Measurements from ENCODE around the gene DCHS1. TPM values are rescaled to one million over a fixed set of nuclear protein-coding genes. Genes with fewer than 3 reads are reported as not detected.

The DCHS1 gene
- total and polyA plus RNA-seq, 2 experiments from 2014 or later = 8.0 to 15.2 TPM

DNA sequence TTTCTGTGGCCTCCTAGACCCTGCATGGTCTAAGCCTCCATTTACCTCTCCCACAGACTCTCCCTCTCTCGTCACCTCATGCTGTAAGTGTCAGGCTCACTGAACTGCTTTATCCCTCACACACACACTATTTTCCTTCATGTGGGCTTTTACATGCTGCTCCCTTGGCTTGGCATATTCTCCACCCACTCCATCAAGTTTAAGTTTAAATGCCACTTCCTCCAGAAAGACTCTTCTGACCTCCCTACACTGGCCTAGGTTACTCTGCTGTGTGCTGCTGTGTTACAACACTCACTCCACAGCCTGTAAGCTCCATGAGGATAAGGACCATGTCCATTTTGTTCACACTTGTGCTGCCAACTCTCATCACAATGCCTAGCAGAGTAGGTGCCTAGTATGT lies 2.5 kb downstream of the DCHS1 start:
- peaks cover 10% of the 10 kb centered on the region for H4K20me1 ChIP-seq (ENCODE audit: insufficient read depth, poor library complexity, severe bottlenecking)
- peak overlapping the region; percentile 86 for H3K4me2 ChIP-seq
- peaks cover 20% of the 10 kb centered on the region for H3K27me3 ChIP-seq
- H3K9me2 ChIP-seq (replicated peaks; ENCODE audit: insufficient read depth) = no peaks in the 10 kb centered on the region
- WGBS (ENCODE audit: low lambda C conversion rate, missing lambda C conversion rate) = 67% methylated on average over 1 of the region's 1 CpG
- no peaks in the 10 kb centered on the region for H3K36me3 ChIP-seq (replicated peaks; ENCODE audit: insufficient read depth, low read depth)
- H3K4me1 ChIP-seq (ENCODE audit: insufficient read depth) = peaks cover 5% of the 10 kb centered on the region
- no peak overlapping the region for H2AFZ ChIP-seq
- TF ChIP-seq EZH2phosphoT487 (IDR thresholded peaks at IDR 0.05; ENCODE audit: low read depth, severe bottlenecking, unreplicated experiment) (no peak), EZH2 (IDR thresholded peaks at IDR 0.05; ENCODE audit: borderline replicate concordance) (no peak)
- TF ChIP-seq, protein P1, sequence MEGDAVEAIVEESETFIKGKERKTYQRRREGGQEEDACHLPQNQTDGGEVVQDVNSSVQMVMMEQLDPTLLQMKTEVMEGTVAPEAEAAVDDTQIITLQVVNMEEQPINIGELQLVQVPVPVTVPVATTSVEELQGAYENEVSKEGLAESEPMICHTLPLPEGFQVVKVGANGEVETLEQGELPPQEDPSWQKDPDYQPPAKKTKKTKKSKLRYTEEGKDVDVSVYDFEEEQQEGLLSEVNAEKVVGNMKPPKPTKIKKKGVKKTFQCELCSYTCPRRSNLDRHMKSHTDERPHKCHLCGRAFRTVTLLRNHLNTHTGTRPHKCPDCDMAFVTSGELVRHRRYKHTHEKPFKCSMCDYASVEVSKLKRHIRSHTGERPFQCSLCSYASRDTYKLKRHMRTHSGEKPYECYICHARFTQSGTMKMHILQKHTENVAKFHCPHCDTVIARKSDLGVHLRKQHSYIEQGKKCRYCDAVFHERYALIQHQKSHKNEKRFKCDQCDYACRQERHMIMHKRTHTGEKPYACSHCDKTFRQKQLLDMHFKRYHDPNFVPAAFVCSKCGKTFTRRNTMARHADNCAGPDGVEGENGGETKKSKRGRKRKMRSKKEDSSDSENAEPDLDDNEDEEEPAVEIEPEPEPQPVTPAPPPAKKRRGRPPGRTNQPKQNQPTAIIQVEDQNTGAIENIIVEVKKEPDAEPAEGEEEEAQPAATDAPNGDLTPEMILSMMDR (IDR thresholded peaks at IDR 0.05; ENCODE audit: poor library complexity) = no peak
- no peaks in the 10 kb centered on the region for H3K9me3 ChIP-seq (ENCODE audit: low read depth)
- peaks cover 66% of the 10 kb centered on the region for H3K79me2 ChIP-seq
- no peak for DNase-seq (ENCODE audit: low spot score)
- H3K27ac ChIP-seq = no peak overlapping the region
- no peak overlapping the region for H3K4me3 ChIP-seq

DNA sequence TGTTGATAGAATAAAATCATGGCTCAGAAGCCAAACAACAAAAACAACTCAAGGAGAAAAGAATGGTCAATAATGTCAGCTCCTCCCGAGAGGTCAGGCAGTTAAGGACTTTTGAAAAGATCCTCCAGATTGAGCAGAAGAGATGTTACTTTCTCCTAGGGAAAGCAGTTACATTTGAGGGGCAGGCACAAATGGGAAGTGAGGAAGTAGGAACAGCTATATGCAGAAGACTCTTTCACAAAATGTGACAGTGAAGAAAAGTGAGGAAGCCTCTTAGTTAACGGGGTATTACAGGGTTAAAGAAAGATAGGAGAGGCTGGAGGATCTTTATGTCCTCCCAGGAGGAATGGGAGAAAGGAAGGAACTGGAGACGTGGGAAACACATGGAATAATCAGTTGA lies 3.4 kb downstream of the DCHS1 start:
- Histone ChIP-seq H2AFZ (no peak overlapping the region), H4K20me1 (ENCODE audit: insufficient read depth, poor library complexity, severe bottlenecking) (peaks cover 10% of the 10 kb centered on the region), H3K9me3 (ENCODE audit: low read depth) (no peaks in the 10 kb centered on the region), H3K4me3 (no peak overlapping the region), H3K4me1 (ENCODE audit: insufficient read depth) (peaks cover 13% of the 10 kb centered on the region), H3K27ac (no peak overlapping the region), H3K4me2 (no peak overlapping the region), H3K27me3 (peaks cover 13% of the 10 kb centered on the region), H3K9me2 (replicated peaks; ENCODE audit: insufficient read depth) (no peaks in the 10 kb centered on the region), H3K79me2 (peaks cover 65% of the 10 kb centered on the region), H3K36me3 (replicated peaks; ENCODE audit: insufficient read depth, low read depth) (no peaks in the 10 kb centered on the region)
- DNase-seq (ENCODE audit: low spot score) = no peak
- WGBS (ENCODE audit: low lambda C conversion rate, missing lambda C conversion rate) = 71% methylated on average over 3 of the region's 3 CpGs
- TF ChIP-seq EZH2phosphoT487 (IDR thresholded peaks at IDR 0.05; ENCODE audit: low read depth, severe bottlenecking, unreplicated experiment) (no peak), EZH2 (IDR thresholded peaks at IDR 0.05; ENCODE audit: borderline replicate concordance) (no peak)
- TF ChIP-seq, protein P1 (IDR thresholded peaks at IDR 0.05; ENCODE audit: poor library complexity) = no peak

DNA sequence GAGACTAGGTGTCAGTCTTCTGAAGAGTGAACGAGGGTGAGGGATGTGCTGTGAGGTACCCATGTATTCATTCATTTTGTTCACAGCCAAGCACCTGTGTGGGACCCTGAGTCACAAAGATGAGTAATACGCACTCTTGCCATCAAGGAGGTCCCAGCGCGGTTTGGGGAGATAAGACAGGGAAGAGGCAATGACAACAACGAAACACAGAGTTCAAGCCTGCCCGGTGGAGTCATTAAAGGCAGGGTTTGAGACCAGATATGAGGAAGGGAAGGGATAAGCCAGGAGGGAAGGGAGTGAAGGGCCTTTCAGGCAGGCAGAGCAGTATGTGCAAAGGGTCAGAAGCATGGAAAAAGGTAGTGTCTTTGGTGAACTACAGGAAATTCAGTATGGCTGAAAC lies 4.6 kb downstream of the DCHS1 start:
- Histone ChIP-seq H4K20me1 (ENCODE audit: insufficient read depth, poor library complexity, severe bottlenecking) (peaks cover 10% of the 10 kb centered on the region), H3K9me3 (ENCODE audit: low read depth) (no peaks in the 10 kb centered on the region), H3K4me1 (ENCODE audit: insufficient read depth) (peaks cover 12% of the 10 kb centered on the region), H3K27me3 (peaks cover under 1% of the 10 kb centered on the region), H2AFZ (no peak overlapping the region), H3K4me3 (no peak overlapping the region), H3K36me3 (replicated peaks; ENCODE audit: insufficient read depth, low read depth) (no peaks in the 10 kb centered on the region), H3K4me2 (no peak overlapping the region), H3K27ac (no peak overlapping the region), H3K9me2 (replicated peaks; ENCODE audit: insufficient read depth) (no peaks in the 10 kb centered on the region), H3K79me2 (peaks cover 60% of the 10 kb centered on the region)
- DNase-seq (ENCODE audit: low spot score) = peak; percentile 16
- TF ChIP-seq, protein P1 (IDR thresholded peaks at IDR 0.05; ENCODE audit: poor library complexity) = no peak
- TF ChIP-seq EZH2 (IDR thresholded peaks at IDR 0.05; ENCODE audit: borderline replicate concordance) (no peak), EZH2phosphoT487 (IDR thresholded peaks at IDR 0.05; ENCODE audit: low read depth, severe bottlenecking, unreplicated experiment) (no peak)
- WGBS (ENCODE audit: low lambda C conversion rate, missing lambda C conversion rate) = 46% methylated on average over 6 of the region's 6 CpGs

DNA sequence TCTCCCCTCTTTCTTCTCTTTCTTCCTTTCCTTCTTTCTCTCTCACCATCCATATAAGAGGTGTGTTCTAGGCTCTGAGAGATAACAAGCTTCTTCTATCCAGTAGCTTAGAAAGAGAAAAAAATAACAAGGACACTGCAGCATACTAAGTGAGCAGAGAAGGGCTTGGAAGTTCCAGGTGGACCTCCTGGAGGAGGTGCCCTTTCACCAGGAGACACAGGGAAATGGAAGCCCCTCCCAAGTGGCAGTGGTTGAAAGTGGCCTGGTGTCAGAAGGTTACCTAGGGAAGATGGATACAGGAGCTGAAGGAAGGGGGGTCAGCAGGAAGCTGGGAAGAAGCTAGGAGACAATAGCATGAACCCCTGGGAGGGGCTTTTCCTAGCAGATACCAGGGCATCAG lies 5.5 kb downstream of the DCHS1 start:
- DNase-seq (ENCODE audit: low spot score) = no peak
- Histone ChIP-seq H3K4me2 (no peak overlapping the region), H3K4me3 (no peak overlapping the region), H3K4me1 (ENCODE audit: insufficient read depth) (peaks cover 12% of the 10 kb centered on the region), H3K27ac (no peak overlapping the region), H2AFZ (no peak overlapping the region), H3K36me3 (replicated peaks; ENCODE audit: insufficient read depth, low read depth) (no peaks in the 10 kb centered on the region), H3K27me3 (no peaks in the 10 kb centered on the region), H3K9me3 (ENCODE audit: low read depth) (no peaks in the 10 kb centered on the region), H3K9me2 (replicated peaks; ENCODE audit: insufficient read depth) (no peaks in the 10 kb centered on the region), H3K79me2 (peaks cover 69% of the 10 kb centered on the region), H4K20me1 (ENCODE audit: insufficient read depth, poor library complexity, severe bottlenecking) (peaks cover 10% of the 10 kb centered on the region)
- TF ChIP-seq EZH2 (IDR thresholded peaks at IDR 0.05; ENCODE audit: borderline replicate concordance) = no peak
- TF ChIP-seq, protein P1 (IDR thresholded peaks at IDR 0.05; ENCODE audit: poor library complexity) = no peak
- TF ChIP-seq EZH2phosphoT487 (IDR thresholded peaks at IDR 0.05; ENCODE audit: low read depth, severe bottlenecking, unreplicated experiment) = no peak

Measured in hepatocyte (in vitro differentiated cells).